Stimulated activated CD4-positive, alpha-beta T cell treated with anti-CD3 and anti-CD28 coated beads, Interleukin-4, amount 100 ng/mL, for 48 hours (primary cell): Measurements from ENCODE around the gene ZNF732.
"Not testable (repeated sequence)": the region's sequence is repeated elsewhere in the genome, so short reads cannot be mapped to it uniquely, and the experiment has no call there.

Experiments used
- DNase-seq, 2 donors: peaks; one replicate each; pipeline ENCODE4 v3.0.0-alpha.2; 2020; ENCODE audit warnings: low read depth in 2 of 2

Gene ZNF732

DNA sequence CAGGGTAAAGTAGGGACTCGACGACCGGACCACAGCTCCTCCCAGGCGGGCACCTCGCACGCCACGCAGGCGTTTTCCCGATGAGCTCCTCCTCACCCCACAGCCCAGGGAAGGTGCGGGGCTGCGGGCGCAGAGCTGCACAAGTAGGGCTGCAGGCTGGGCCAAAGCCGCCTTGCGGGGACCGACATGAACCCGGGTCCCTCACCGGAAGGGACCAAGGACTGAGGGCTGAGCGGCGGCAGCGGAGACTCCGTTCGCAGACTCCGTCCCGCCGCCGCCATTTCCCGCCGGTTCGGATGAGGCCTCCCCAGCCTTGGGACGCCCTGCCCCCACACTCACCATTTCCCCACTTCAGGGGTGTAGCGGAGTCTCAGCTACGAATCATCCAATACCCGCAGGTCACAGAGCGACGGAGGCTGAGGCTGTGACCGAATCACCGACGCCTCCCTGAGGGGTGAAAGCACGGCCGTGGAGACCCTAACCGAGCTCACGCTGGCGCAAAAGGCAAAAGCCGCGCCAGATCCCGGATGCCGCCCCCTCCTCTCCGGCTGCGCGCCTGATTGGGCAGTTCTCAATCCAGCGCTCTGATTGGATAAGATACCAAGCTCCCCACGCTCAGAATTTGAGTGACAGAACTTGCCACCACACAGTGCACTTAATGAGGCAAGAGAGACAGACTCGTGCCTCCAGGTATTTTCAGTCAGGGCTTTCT is at the start of gene ZNF732:
TSS of gene ZNF732 (minus strand) at position 506 of the 712 bp plus-strand sequence. CDS start at position 342, 164 bp downstream.
- DNase-seq: no peak

DNA sequence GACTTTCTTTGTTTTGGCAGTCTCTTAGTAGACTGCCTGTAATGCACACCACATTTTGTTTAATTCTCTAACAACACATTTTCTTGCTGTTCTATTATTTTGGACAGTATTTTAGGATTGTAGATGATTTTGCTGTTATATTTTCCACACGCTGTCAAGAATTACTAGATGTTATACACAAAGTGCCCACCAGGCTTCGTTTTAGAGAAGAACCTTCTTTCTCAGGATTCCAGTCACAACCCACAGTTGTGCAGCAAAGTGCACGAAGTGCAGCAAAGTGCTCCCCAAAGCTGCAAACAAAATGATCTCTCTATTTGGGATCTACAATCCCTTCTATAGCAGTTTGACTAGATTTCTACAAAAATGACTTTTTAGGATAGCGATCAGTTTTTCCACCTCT is 34.7 kb upstream of the ZNF732 start:
- no peak for DNase-seq

DNA sequence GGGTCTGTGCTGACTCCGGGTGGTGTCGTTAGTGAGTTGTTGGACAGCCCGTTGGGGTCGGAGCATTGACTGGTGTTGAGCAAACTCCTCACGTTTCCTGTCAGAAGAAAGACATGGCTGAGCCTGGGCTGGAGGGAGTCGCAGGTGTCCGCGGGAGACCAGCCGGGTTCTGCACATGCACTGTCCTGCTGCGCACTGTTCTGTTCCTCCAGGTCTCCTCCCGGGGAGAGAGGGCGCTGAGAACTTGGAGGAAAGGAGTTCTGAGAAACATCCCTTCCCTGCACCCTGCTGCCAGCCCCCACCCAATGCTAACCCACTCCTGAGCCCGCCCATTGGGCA is 33.5 kb upstream of the ZNF732 start:
- DNase-seq: no peak

DNA sequence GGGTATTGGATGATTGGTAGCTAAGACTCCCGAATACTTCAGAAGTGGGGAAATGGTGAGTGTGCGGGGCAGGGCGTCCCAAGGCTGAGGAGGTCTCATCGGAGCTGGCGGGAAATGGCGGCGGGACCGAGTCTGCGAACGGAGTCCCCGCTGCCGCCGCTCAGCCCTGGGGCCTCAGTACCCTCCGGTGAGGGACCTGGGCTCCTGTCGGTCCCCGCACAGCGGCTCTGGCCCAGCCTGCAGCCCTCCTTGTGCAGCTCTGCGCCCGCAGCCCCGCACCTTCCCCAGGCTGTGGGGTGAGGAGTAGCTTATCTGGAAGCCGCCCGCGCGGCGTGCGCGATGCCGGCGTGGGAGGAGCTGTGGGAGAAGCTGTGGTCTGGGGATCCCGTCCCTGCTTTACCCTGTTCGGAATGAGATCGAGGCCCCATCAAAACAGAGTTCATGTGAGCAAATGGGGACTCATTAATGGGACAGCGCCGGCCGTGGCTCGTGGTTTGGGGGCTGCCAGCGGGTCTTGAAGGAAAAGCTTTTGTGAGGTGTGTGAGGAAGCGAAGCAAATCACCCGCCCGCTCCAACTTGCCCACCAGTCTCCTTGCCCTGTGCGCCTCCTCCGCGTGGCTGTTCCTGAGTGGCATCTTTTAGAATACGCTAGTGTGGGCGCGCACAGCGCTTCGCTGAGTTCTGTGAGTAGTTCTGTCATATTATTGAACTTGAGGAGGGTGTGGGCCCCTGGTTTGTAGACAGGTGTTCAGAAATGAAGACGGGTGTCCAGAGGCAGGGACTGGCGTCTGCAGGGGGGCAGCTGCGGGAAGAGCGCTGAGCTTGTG is 32.9 kb upstream of the ZNF732 start:
- DNase-seq: peak; percentile 40 to 53

DNA sequence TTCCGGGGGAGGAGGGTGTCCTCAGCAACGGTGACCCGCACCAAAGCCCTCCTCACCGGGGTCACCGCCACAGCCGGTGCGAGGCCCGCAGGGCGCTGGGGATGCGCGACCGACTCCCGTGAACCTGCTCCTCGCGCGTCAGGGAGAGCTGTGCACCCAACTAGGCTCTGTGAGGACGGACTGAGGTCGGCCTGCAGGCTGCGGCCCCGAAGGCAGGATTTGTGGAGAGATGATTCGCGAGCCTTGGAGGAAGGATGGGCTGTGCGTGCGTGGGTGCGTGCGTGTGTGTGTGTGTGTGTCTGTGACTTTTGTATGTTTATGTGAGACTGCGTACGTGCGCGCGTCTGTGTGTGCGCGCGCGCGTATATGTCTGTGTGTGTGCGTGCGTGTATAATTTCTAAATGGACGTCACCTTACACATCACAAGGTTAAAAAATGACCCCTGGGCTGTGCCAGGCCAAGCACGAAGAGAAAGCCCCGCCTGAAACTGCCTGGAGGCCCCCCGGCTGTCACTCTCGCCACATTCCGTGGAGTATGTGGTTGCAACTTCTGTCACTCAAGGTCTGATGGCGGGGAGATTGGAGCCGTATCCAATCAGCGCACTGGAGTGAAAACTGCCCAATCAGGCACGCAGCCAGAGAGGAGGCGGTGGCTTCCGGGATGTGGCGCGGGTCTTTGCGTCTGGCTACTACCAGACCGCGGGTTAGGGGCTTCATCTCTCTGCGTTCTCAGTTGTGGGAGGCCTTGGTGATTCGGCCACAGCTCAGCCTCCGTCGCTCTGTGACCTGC is 32.1 kb upstream of the ZNF732 start, which contains the start of gene ZNF141:
TSS of gene ZNF141 (plus strand) at position 672 of the 789 bp plus-strand sequence. CDS start 170 bp downstream, outside the sequence.
- DNase-seq: peak; percentile 75 to 86

DNA sequence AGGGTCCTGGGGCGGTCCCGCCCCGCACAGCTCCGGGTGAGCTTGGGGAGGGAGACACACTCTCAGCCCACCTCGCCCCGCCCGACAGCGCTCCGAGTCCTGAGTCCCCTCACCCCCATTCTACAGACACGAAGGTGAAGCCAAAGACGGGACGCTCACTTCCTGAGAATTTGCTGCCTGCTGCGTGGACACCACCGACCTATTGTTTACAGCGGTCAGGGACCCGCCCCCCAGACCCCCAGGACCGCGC is 31.5 kb upstream of the ZNF732 start:
- no peak for DNase-seq

DNA sequence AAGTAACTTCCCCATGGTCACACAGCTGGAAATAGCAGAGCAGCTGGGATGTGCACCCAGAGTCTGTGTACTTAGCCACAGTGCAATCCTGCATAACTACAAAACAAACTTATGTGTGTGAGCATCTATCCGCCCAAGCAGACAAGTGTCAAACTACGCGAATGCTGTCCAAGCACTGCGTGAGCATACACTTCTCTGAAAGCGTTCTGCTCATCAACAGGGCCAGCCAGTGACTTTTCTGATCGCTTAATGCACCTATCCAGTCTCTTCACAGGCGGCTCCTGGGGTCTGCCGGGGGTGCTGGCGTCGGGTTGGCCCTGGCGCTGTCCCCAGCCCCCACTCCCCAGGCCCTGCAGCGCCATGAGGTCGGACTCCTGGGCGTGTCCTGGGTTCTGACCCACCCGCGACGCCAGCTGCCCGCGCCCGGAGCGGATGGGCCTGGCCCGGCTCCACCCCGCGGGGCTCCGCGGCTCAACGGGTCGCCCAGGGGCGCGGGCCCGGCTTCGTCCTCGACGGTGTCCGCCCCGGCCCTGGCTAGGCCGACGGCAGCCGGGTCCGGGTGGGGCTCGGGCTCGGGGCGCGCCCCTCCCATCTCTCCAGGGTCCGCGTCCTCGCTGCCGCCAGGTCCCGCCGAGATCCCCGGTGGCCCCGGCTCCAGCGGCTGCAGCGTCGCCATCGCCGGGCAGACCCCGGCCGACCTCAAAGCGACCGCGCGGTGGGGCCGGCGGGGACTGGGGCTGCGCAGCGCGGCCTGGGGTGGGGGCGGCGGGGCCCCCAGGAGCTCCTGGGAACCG is 31.0 kb upstream of the ZNF732 start:
- DNase-seq: no peak

DNA sequence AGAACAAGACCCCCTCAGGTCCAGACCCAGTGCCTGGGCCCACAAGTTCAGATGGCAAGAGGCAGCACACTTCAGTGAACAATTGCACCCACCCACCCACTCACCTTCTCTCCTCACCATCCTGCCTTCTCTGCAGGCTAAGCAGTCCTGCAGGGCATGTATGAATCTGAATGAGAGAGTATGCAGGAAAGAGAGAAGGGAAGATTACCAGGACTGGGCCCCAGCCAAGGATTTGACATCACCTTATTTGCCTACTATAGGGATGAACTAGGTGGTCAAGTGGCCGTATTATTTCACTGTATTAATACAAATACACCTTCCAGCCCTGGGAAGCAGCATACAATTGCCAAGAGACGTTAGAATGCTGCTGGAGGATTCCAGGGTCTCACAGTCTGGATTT is 30.2 kb upstream of the ZNF732 start:
- no peak for DNase-seq

DNA sequence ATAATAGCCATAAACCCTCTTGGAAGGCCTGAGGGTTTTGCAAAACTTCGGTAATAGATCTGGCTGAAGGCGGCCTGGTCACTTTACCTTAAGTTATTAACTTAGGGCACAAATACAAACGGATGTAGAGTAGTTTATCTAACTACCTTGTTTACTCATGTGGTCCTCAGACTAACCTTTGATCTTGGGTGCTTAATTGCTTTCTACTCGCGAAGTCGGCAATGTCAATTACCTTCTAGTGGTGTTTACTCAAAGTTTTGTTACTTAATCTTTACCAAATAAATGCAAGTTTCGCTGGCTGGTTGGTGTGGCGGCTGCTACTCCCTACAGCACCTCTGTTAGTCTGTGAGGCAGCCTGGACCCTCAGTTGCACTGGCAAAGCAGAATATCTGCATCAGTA is 23.5 kb upstream of the ZNF732 start:
- no peak for DNase-seq

DNA sequence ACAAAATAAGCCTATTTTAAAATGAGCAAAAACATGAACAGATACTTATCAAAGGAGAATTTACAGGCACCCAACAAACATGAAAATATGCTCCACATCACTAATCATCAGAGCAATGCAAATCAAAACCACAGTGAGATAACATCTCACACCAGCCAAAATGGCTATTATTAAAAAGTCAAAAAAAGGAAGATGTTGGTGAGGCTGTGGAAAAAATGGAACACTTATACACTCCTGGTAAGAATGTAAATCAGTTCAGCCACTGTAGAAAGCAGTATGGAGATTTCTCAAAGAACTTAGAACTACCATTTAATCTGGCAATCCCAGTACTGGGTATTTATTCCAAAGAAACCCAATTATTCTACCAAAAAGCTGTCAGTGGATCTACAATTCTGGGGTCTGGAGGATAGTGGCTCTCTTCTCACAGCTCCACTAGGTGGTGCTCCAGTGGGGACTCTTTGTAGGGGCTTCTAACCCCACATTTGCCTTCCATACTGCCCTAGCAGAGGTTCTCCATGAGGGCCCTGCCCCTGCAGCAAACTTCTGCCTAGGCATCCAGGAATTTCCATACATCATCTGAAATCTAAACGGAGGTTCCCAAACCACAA is 9.1 kb upstream of the ZNF732 start:
- no peak for DNase-seq

DNA sequence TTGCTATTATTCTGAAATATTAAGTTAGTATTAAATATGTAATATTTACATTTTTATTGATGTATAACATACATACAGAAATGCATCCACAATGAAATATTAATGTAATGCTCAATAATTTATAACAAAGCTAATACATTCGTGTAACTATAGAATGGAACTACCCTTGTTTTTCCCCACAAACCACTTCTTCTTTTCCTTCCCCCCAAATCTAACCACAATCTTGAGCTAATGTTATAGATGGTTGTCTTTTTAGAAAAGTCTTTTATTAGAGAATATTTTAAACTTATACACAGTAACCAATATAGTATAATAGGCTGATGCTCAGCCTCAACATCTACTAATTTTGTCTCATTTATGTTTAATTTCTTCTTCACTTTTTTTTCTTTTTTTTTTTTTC is 4.5 kb upstream of the ZNF732 start:
- DNase-seq: no peak

DNA sequence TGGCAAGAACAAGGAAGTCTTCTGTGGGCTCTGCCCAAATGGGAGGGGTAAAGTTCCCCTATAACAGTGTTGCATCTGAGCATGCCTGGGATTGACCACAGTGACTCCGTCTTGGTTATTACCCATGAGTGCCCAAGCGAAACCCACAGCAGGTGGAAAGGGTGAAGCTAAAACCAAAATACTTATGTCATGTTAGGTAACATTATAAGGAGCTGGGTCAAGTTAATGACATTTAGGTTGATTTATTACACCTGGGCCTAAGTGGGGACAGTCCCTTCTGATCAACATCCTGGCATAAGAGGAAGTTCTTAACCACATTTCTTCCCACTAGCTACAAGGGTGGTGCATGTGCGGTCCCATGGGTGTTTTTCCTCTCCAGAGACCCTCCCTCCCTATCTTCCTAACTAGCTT is 1.3 kb upstream of the ZNF732 start:
- no peak for DNase-seq

DNA sequence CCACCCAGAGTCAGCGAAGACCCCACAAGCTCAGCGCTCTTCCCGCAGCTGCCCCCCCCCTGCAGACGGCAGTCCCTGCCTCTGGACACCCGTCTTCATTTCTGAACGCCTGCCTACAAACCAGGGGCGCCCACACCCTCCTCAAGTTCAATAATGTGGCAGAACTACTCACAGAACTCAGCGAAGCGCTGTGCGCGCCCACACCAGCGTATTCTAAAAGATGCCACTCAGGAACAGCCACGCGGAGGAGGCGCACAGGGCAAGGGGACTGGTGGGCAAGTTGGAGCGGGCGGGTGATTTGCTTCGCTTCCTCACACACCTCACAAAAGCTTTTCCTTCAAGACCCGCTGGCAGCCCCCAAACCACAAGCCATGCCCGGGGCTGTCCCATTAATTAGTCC is 758 bp downstream of the ZNF732 start:
- not testable (repeated sequence) for DNase-seq

DNA sequence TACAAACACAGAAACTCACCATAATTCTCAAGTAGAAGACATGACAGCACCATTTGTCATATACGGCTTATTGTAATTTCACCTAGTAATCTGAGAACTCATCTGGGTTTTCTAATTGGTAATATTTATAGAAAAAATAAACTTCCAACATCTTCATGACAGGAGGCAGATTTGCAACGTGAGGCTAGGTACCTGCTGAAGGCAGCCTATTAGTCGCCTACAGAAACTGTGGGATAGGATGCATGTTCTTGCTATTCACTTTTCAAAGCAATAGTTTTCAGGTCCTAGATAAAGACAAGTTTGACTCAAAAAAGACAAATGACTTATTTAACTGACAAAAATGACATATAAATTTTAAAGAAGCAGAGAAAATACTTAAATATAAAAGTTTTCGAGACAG is 2.9 kb downstream of the ZNF732 start:
- DNase-seq: no peak

DNA sequence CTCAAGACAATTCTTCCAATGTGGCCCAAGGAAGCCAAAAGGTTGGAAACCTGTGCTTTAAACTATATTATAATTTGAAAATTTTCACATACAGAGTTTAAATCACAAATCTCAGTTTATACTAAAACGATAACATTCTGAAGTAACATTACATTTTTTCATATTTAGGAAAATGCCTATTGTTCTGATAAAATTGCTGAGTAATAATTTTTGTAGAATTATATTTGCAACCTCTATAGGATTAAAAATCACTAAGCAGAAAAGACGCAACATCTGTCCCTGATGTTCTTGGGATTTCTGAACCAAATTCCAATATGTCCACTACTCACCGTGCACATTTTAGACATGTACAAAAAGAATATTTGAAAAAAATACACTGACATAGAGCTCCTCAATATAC is 10.5 kb downstream of the ZNF732 start:
- DNase-seq: no peak

DNA sequence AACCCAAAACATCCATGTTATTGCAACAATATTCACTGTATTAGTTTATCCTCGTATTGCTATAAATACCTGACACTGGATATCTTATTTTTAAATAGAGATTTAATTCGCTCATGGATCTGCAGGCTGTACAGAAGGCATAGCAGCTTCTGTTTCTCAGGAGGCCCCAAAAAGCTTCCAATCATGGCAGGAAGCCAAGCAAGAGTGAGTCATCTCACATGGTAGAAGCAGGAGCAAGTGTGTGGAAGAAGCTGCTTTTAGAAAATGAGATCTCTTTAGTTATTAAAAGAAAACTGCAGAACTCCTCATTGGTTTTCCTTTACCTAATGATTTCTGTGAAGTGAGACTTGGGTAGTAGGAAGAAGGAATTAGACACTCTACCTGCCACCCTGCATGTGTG is 16.4 kb downstream of the ZNF732 start:
- DNase-seq: no peak

DNA sequence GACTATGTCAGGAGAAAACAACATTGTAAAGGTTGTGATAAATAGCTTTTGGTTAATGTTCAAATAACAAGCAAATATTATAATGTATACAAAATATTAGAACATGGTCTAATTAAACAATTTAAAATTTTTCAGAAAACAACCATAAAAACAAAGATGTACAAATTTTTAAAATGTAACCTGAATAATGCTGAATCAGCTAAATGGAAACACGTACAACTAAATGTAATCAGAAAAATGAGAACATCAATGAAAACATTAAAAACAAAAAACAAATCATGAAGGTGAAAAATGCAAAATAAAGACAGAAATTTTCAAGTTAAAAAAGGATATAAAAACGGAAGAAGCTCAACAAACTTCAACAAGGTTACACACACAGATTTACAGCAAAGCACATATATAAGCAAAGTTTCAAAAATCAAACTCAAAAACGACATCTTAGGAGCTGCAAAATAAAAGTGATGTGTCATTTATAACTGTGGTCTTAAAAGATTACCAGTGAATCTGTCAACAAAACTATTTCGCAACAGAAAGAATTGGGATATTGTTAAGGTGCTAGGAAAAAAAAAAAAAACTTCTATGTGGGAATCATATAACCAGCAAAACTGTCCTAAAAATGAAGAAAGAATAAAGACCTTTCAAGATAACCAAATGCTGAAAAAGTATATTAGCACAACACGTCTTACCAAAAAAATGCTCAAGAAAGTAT is 31.8 kb downstream of the ZNF732 start:
- DNase-seq: no peak

DNA sequence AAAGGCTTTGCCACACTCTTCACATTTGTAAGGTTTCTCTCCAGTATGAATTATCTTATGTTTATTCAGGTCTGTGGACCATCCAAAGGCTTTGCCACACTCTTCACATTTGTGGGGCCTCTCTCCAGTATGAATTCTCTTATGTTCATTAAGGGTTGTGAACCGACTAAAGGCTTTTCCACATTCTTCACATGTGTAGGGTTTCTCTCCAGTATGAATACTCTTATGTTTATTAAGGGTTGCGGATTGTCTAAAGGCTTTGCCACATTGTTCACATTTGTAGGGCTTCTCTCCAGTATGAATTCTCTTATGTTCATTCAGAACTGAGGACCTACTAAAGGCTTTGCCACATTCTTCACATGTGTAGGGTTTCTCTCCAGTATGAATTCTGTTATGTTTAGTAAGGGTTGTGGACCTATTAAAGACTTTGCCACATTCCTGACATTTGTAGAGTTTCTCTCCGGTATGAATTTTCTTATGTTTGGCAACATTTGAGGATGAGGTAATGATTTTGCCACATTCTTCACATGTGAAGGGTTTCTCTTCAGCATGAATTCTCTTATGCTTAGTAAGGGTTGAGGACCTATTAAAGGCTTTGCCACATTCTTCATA is 33.7 kb downstream of the ZNF732 start:
- no peak for DNase-seq

DNA sequence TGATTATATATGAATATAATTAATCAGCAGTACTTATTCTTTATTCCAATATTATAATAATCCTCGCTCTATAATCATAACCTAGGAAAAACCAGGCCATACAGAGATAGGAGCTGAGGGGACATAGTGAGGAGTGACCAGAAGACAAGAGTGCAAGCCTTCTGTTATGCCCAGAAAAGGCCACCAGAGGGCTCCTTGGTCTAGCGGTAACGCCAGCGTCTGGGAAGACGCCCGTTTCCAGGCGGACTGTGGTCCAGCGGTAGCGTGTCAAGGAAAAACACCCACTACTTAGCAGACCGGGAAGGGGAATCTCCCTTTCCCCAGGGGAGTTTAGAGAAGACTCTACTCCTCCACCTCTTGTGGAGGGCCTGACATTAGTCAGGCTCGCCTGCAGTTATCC is 46.0 kb downstream of the ZNF732 start:
- peak in 1 of 2 donors; percentile 2 for DNase-seq

DNA sequence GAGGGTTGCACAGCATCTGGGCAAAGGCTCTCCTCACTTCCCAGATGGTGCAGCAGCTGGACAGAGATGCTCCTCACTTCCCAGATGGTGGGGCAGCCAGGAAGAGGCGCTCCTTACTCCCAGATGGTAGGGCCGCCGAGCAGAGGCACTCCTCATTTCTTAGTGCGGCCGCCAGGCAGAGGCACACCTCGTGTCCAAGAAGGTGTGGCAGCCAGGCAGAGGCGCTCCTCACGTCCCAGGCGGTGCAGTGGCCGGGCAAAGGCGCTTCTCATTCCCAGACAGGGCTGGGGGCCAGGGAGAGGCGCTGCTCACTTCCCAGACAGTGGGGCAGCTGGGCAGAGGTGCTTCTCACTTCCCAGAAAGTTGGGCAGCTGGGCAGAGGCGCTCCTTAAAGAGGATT is 48.8 kb downstream of the ZNF732 start:
- no peak for DNase-seq
